Measurements from ENCODE around the gene DPH6. TPM values are rescaled to one million over a fixed set of nuclear protein-coding genes. Genes with fewer than 3 reads are reported as not detected.
"Not testable (repeated sequence)": the region's sequence is repeated elsewhere in the genome, so short reads cannot be mapped to it uniquely, and the experiment has no call there.

Gene DPH6
- total RNA-seq, 1 donor from 2014 or later = 18.4 TPM

- Histone ChIP-seq H3K4me3 (ENCODE audit: low read depth, low read length) (no peak overlapping the region), H3K36me3 (ENCODE audit: control insufficient read depth, insufficient read depth, low read length) (no peaks in the 10 kb centered on the region), H3K27me3 (ENCODE audit: control insufficient read depth, insufficient read depth, low read length) (no peaks in the 10 kb centered on the region)
- no peak for FAIRE-seq
- no peak for TF ChIP-seq CTCF (IDR thresholded peaks at IDR 0.05; ENCODE audit: insufficient read depth, low read length, severe bottlenecking)
- no peak for DNase-seq (ENCODE audit: low read depth)
Observed at GRCh38 chr15:35442742-35443141, 103.2 kb downstream of the DPH6 start.

- DNase-seq (ENCODE audit: low read depth); H3K27me3 ChIP-seq (ENCODE audit: control insufficient read depth, insufficient read depth, low read length); FAIRE-seq; H3K4me3 ChIP-seq (ENCODE audit: low read depth, low read length); H3K36me3 ChIP-seq (ENCODE audit: control insufficient read depth, insufficient read depth, low read length): not testable (repeated sequence)
Observed at GRCh38 chr15:35441279-35441678, 104.7 kb downstream of the DPH6 start.

GRCh38 chr15:35440265-35440664 is 105.7 kb downstream of the DPH6 start:
- no peak for FAIRE-seq
- H3K27me3 ChIP-seq (ENCODE audit: control insufficient read depth, insufficient read depth, low read length) = no peaks in the 10 kb centered on the region
- DNase-seq (ENCODE audit: low read depth) = no peak
- H3K36me3 ChIP-seq (ENCODE audit: control insufficient read depth, insufficient read depth, low read length) = no peaks in the 10 kb centered on the region
- TF ChIP-seq CTCF (IDR thresholded peaks at IDR 0.05; ENCODE audit: insufficient read depth, low read length, severe bottlenecking) = no peak
- H3K4me3 ChIP-seq (ENCODE audit: low read depth, low read length) = no peak overlapping the region

GRCh38 chr15:35439291-35439690 is 106.7 kb downstream of the DPH6 start:
- Histone ChIP-seq H3K27me3 (ENCODE audit: control insufficient read depth, insufficient read depth, low read length) (no peaks in the 10 kb centered on the region), H3K4me3 (ENCODE audit: low read depth, low read length) (no peak overlapping the region), H3K36me3 (ENCODE audit: control insufficient read depth, insufficient read depth, low read length) (no peaks in the 10 kb centered on the region)
- peak; percentile 4 for DNase-seq (ENCODE audit: low read depth)
- TF ChIP-seq CTCF (IDR thresholded peaks at IDR 0.05; ENCODE audit: insufficient read depth, low read length, severe bottlenecking) = no peak
- FAIRE-seq = no peak

- H3K36me3 ChIP-seq (ENCODE audit: control insufficient read depth, insufficient read depth, low read length) = no peaks in the 10 kb centered on the region
- no peak for DNase-seq (ENCODE audit: low read depth)
- no peak for TF ChIP-seq CTCF (IDR thresholded peaks at IDR 0.05; ENCODE audit: insufficient read depth, low read length, severe bottlenecking)
- no peaks in the 10 kb centered on the region for H3K27me3 ChIP-seq (ENCODE audit: control insufficient read depth, insufficient read depth, low read length)
- H3K4me3 ChIP-seq (ENCODE audit: low read depth, low read length) = no peak overlapping the region
- FAIRE-seq = no peak
Observed at GRCh38 chr15:35437157-35437556, 108.8 kb downstream of the DPH6 start.

- H3K36me3 ChIP-seq (ENCODE audit: control insufficient read depth, insufficient read depth, low read length) = no peaks in the 10 kb centered on the region
- FAIRE-seq = no peak
- no peak for TF ChIP-seq CTCF (IDR thresholded peaks at IDR 0.05; ENCODE audit: insufficient read depth, low read length, severe bottlenecking)
- H3K4me3 ChIP-seq (ENCODE audit: low read depth, low read length) = no peak overlapping the region
- DNase-seq (ENCODE audit: low read depth) = no peak
- H3K27me3 ChIP-seq (ENCODE audit: control insufficient read depth, insufficient read depth, low read length) = no peaks in the 10 kb centered on the region
Observed at GRCh38 chr15:35436422-35436821, 109.5 kb downstream of the DPH6 start.
